Activated CD4-positive, alpha-beta T cell treated with anti-CD3 and anti-CD28 coated beads for 1 hour (primary cell): ENCODE data around the gene ZSCAN18.

ENCODE experiments used
- DNase-seq: peaks from one replicate; pipeline ENCODE4 v3.0.0-alpha.2; 2020

Gene ZSCAN18

GRCh38 chr19:58044391-58044790 lies 53.6 kb downstream of the ZSCAN18 start:
- DNase-seq, result no peak

- no peak for DNase-seq
Observed at GRCh38 chr19:58042495-58043340, 55.3 kb downstream of the ZSCAN18 start.

- no peak for DNase-seq
Observed at GRCh38 chr19:58040751-58041525, 57.1 kb downstream of the ZSCAN18 start.

GRCh38 chr19:58038688-58039204 lies 59.3 kb downstream of the ZSCAN18 start:
- DNase-seq, result no peak

GRCh38 chr19:58037927-58038687 lies 59.9 kb downstream of the ZSCAN18 start:
- DNase-seq, result no peak

GRCh38 chr19:58035863-58036262 lies 62.2 kb downstream of the ZSCAN18 start:
- no peak for DNase-seq

GRCh38 chr19:58034477-58034793 lies 63.6 kb downstream of the ZSCAN18 start:
- no peak for DNase-seq
